MCF 10A (cell line): Measurements from ENCODE around the gene NOG. TPM values are rescaled to one million over a fixed set of nuclear protein-coding genes. Genes with fewer than 3 reads are reported as not detected.

ENCODE experiments used
- BruUV-seq: library from RNA; stranded (reverse); fragments of 400-500 nt; replicated peaks from 2 replicates; lab custom pipeline; 2021; lab: Mats Ljungman, UMichigan
- CTCF ChIA-PET: fragments of 300-600 bp; sonication (Branson Sonifier 250); formaldehyde crosslinking; extraction: SDS; loops from one replicate; lab custom pipeline; 2021; ENCODE audit warnings: antibody characterized with exemption, inconsistent platforms; lab: Yijun Ruan, JAX
- POLR2A ChIA-PET: fragments of 300-600, 350-650 bp; sonication (Branson Sonifier 250); formaldehyde crosslinking; extraction: SDS; loops from one replicate; lab custom pipeline; 2020; ENCODE audit warnings: antibody characterized with exemption, inconsistent platforms; lab: Yijun Ruan, JAX
- DNase-seq: peaks from one replicate; pipeline ENCODE4 v3.0.0-alpha.2; 2018; ENCODE audit not compliant: unreplicated experiment
- H3K27ac Mint-ChIP-seq: one replicate; pipeline ENCODE4 v1.8.0; 2022; ENCODE audit warnings: mild to moderate bottlenecking, low read depth, mixed read lengths; ENCODE audit not compliant: unreplicated experiment
- H3K27me3 Mint-ChIP-seq: one replicate; pipeline ENCODE4 v1.8.0; 2022; ENCODE audit warnings: mixed read lengths; ENCODE audit not compliant: insufficient read depth, unreplicated experiment
- H3K36me3 Mint-ChIP-seq: one replicate; pipeline ENCODE4 v1.8.0; 2022; ENCODE audit warnings: mild to moderate bottlenecking, moderate library complexity, mixed read lengths; ENCODE audit not compliant: insufficient read depth, unreplicated experiment
- H3K4me1 Mint-ChIP-seq: one replicate; pipeline ENCODE4 v1.8.0; 2022; ENCODE audit warnings: mixed read lengths; ENCODE audit not compliant: insufficient read depth, unreplicated experiment
- H3K4me3 Mint-ChIP-seq: one replicate; pipeline ENCODE4 v1.8.0; 2022; ENCODE audit warnings: mild to moderate bottlenecking, moderate library complexity, mixed read lengths; ENCODE audit not compliant: unreplicated experiment
- H3K9me3 Mint-ChIP-seq: one replicate; pipeline ENCODE4 v1.8.0; 2022; ENCODE audit warnings: mixed read lengths; ENCODE audit not compliant: unreplicated experiment
- CTCF ChIP-seq: fragments of 200-600 bp; IDR thresholded peaks from one replicate; pipeline ENCODE4 v1.8.0; 2022; ENCODE audit warnings: antibody characterized with exemption, mild to moderate bottlenecking; ENCODE audit not compliant: unreplicated experiment
- intact Hi-C: fragments of 100-400 bp; cut with micrococcal nuclease; formaldehyde crosslinking; loops from 2 replicates; pipeline ENCODE4 v1.14.1; 2022
- total RNA-seq: library from RNA; stranded (reverse); gene quantifications from 2 replicates; pipeline ENCODE4 v1.2.3, GENCODE V29; 2022

NOG gene
- total RNA-seq, 1 experiment from 2014 or later = 1.1 TPM

GRCh38 chr17:56616239-56616638 is 22.7 kb downstream of the NOG start:
- no peak for TF ChIP-seq CTCF
- H3K9me3 Mint-ChIP-seq = no peaks in the 10 kb centered on the region
- H3K4me3 Mint-ChIP-seq = no peak overlapping the region
- no peaks in the 10 kb centered on the region for H3K27me3 Mint-ChIP-seq
- DNase-seq = no peak
- POLR2A ChIA-PET = no interaction called here
- intact Hi-C loops = no loop called here
- H3K4me1 Mint-ChIP-seq = no peaks in the 10 kb centered on the region
- no peaks in the 10 kb centered on the region for H3K36me3 Mint-ChIP-seq
- no peak overlapping the region for H3K27ac Mint-ChIP-seq
- CTCF ChIA-PET = no interaction called here
- BruUV-seq = no TSS peak

- no peaks in the 10 kb centered on the region for H3K27me3 Mint-ChIP-seq
- H3K36me3 Mint-ChIP-seq = no peaks in the 10 kb centered on the region
- TF ChIP-seq CTCF = no peak
- intact Hi-C loops = no loop called here
- ChIA-PET CTCF (interaction anchor here (1.0 to 3.4 kb wide), 2 partner anchors 76 to 93 kb away, joined by 3 to 20 read pairs; no protein-coding TSS in a partner anchor), POLR2A (no interaction called here)
- DNase-seq = no peak
- BruUV-seq = no TSS peak
- no peak overlapping the region for H3K4me3 Mint-ChIP-seq
- H3K9me3 Mint-ChIP-seq = no peaks in the 10 kb centered on the region
- H3K27ac Mint-ChIP-seq = no peak overlapping the region
- H3K4me1 Mint-ChIP-seq = no peaks in the 10 kb centered on the region
Measured at GRCh38 chr17:56623383-56623782, 29.9 kb downstream of the NOG start.

- no peak overlapping the region for H3K27ac Mint-ChIP-seq
- H3K27me3 Mint-ChIP-seq = no peaks in the 10 kb centered on the region
- H3K4me1 Mint-ChIP-seq = no peaks in the 10 kb centered on the region
- H3K36me3 Mint-ChIP-seq = no peaks in the 10 kb centered on the region
- TF ChIP-seq CTCF = no peak
- no TSS peak for BruUV-seq
- no peak for DNase-seq
- intact Hi-C loops = no loop called here
- POLR2A ChIA-PET = interaction anchor here (0.6 to 0.7 kb wide), 2 partner anchors 21 to 29 kb away, joined by 3 to 5 read pairs; no protein-coding TSS in a partner anchor
- no peak overlapping the region for H3K4me3 Mint-ChIP-seq
- H3K9me3 Mint-ChIP-seq = no peaks in the 10 kb centered on the region
- CTCF ChIA-PET = interaction anchor here (1.4 to 3.4 kb wide), 2 partner anchors 30 to 92 kb away, joined by 3 to 20 read pairs; no protein-coding TSS in a partner anchor
Measured at GRCh38 chr17:56624309-56624708, 30.8 kb downstream of the NOG start.

- no peaks in the 10 kb centered on the region for H3K36me3 Mint-ChIP-seq
- no peak for TF ChIP-seq CTCF
- BruUV-seq = no TSS peak
- DNase-seq = peak; percentile 42
- H3K27ac Mint-ChIP-seq = no peak overlapping the region
- H3K4me1 Mint-ChIP-seq = no peaks in the 10 kb centered on the region
- H3K27me3 Mint-ChIP-seq = no peaks in the 10 kb centered on the region
- ChIA-PET CTCF (interaction anchor here (0.6 to 3.4 kb wide), 4 partner anchors 30 to 95 kb away, joined by 3 to 20 read pairs (median 3); no protein-coding TSS in a partner anchor), POLR2A (interaction anchor here (0.7 kb wide), 1 partner anchor 22 kb away, joined by 3 read pairs; no protein-coding TSS in a partner anchor)
- intact Hi-C loops = no loop called here
- no peaks in the 10 kb centered on the region for H3K9me3 Mint-ChIP-seq
- H3K4me3 Mint-ChIP-seq = no peak overlapping the region
Measured at GRCh38 chr17:56624912-56625311, 31.4 kb downstream of the NOG start.
